NT2/D1 (cell line): ENCODE data around the gene IL12B.
A peak's percentile ranks its signal among the peaks of the same experiment; 100 is the strongest.
"Not testable (repeated sequence)": the region's sequence is repeated elsewhere in the genome, so short reads cannot be mapped to it uniquely, and the experiment has no call there.

Experiments
- DNase-seq: peaks from one replicate; pipeline ENCODE4 v3.0.0-alpha.2; 2011; ENCODE audit warnings: low read depth, low spot score
- H3K27me3 ChIP-seq: 2 replicates; pipeline ENCODE4 v1.6.0; 2011; ENCODE audit warnings: mild to moderate bottlenecking; ENCODE audit not compliant: insufficient read length, insufficient read depth
- H3K36me3 ChIP-seq: 2 replicates; pipeline ENCODE4 v1.6.1; 2011; ENCODE audit warnings: mild to moderate bottlenecking, low read length, mixed read lengths; ENCODE audit not compliant: insufficient read depth, insufficient read length
- H3K4me1 ChIP-seq: 2 replicates; pipeline ENCODE4 v1.5.1; 2011; ENCODE audit not compliant: insufficient read depth, insufficient read length
- H3K4me3 ChIP-seq: 2 replicates; pipeline ENCODE4 v1.5.1; 2011; ENCODE audit warnings: low read depth; ENCODE audit not compliant: insufficient read length
- H3K9ac ChIP-seq: 2 replicates; pipeline ENCODE4 v1.6.0; 2011; ENCODE audit warnings: low read depth; ENCODE audit not compliant: insufficient read length
- H3K9me3 ChIP-seq: 2 replicates; pipeline ENCODE4 v1.5.1; 2011; ENCODE audit warnings: mild to moderate bottlenecking, low read length; ENCODE audit not compliant: insufficient read depth
- SUZ12 ChIP-seq: IDR thresholded peaks from 2 replicates; pipeline ENCODE4 v1.6.1; 2011; ENCODE audit not compliant: insufficient read length, insufficient read depth; ENCODE audit errors: extremely low read depth
- YY1 ChIP-seq: IDR thresholded peaks from 2 replicates; pipeline ENCODE4 v1.6.1; 2011; ENCODE audit not compliant: insufficient read length, insufficient read depth
- ZNF274 ChIP-seq: IDR thresholded peaks from 2 replicates; pipeline ENCODE4 v1.6.1; 2011; ENCODE audit warnings: mild to moderate bottlenecking, low read depth, low read length

IL12B gene

GRCh38 chr5:159330131-159330800 is at the start of gene IL12B:
Gene IL12B (minus strand): TSS chr5:159330487. CDS start chr5:159326782, 3,705 bp downstream.
- no peak for TF ChIP-seq SUZ12
- no peak for TF ChIP-seq ZNF274
- no peak for TF ChIP-seq YY1
- no peak for DNase-seq
- Histone ChIP-seq H3K36me3 (no peaks in the 10 kb centered on the region), H3K4me1 (no peaks in the 10 kb centered on the region), H3K4me3 (peak within 1 kb of the TSS; percentile 51), H3K27me3 (no peaks in the 10 kb centered on the region), H3K9me3 (no peaks in the 10 kb centered on the region), H3K9ac (peak within 1 kb of the TSS; percentile 72)

GRCh38 chr5:159377653-159378052 is 47.4 kb upstream of the IL12B start:
- Histone ChIP-seq H3K9ac (no peak overlapping the region), H3K4me3 (no peak overlapping the region), H3K36me3 (no peaks in the 10 kb centered on the region), H3K4me1 (no peaks in the 10 kb centered on the region), H3K9me3 (peaks cover 19% of the 10 kb centered on the region), H3K27me3 (no peaks in the 10 kb centered on the region)
- no peak for TF ChIP-seq ZNF274
- no peak for TF ChIP-seq YY1
- TF ChIP-seq SUZ12, result no peak
- DNase-seq, result no peak

- H3K9me3 ChIP-seq, DNase-seq, H3K4me1 ChIP-seq, H3K27me3 ChIP-seq, H3K9ac ChIP-seq, H3K36me3 ChIP-seq, H3K4me3 ChIP-seq: not testable (repeated sequence)
Measured at GRCh38 chr5:159367866-159368265, 37.6 kb upstream of the IL12B start.

GRCh38 chr5:159366776-159367175 is 36.5 kb upstream of the IL12B start:
- not testable (repeated sequence) for H3K36me3 ChIP-seq, H3K9me3 ChIP-seq, DNase-seq, H3K27me3 ChIP-seq, H3K4me3 ChIP-seq, H3K9ac ChIP-seq, H3K4me1 ChIP-seq

GRCh38 chr5:159362220-159362619 is 31.9 kb upstream of the IL12B start:
- no peaks in the 10 kb centered on the region for H3K36me3 ChIP-seq
- no peaks in the 10 kb centered on the region; the same call in 1 of the 2 replicates for H3K9me3 ChIP-seq
- H3K4me1 ChIP-seq, result no peaks in the 10 kb centered on the region
- no peak overlapping the region for H3K9ac ChIP-seq
- DNase-seq, result no peak
- no peak for TF ChIP-seq ZNF274
- no peak for TF ChIP-seq YY1
- no peak for TF ChIP-seq SUZ12
- H3K27me3 ChIP-seq, result no peaks in the 10 kb centered on the region
- H3K4me3 ChIP-seq, result no peak overlapping the region

GRCh38 chr5:159359871-159360270 is 29.6 kb upstream of the IL12B start:
- H3K9ac ChIP-seq, H3K27me3 ChIP-seq, H3K4me1 ChIP-seq, H3K36me3 ChIP-seq, H3K4me3 ChIP-seq, H3K9me3 ChIP-seq, DNase-seq: not testable (repeated sequence)

- TF ChIP-seq ZNF274 (no peak), YY1 (no peak), SUZ12 (no peak)
- DNase-seq, result no peak
- Histone ChIP-seq H3K27me3 (no peaks in the 10 kb centered on the region), H3K4me1 (no peaks in the 10 kb centered on the region), H3K4me3 (no peak overlapping the region), H3K9ac (no peak overlapping the region), H3K9me3 (no peaks in the 10 kb centered on the region), H3K36me3 (no peaks in the 10 kb centered on the region)
Measured at GRCh38 chr5:159359408-159359807, 29.1 kb upstream of the IL12B start.

- no peaks in the 10 kb centered on the region for H3K36me3 ChIP-seq
- H3K4me1 ChIP-seq, result no peaks in the 10 kb centered on the region
- no peak for DNase-seq
- TF ChIP-seq SUZ12 (no peak), YY1 (no peak), ZNF274 (no peak)
- no peaks in the 10 kb centered on the region for H3K9me3 ChIP-seq
- no peak overlapping the region for H3K9ac ChIP-seq
- H3K4me3 ChIP-seq, result no peak overlapping the region
- no peaks in the 10 kb centered on the region for H3K27me3 ChIP-seq
Measured at GRCh38 chr5:159353661-159354252, 23.5 kb upstream of the IL12B start.

GRCh38 chr5:159350644-159351043 is 20.4 kb upstream of the IL12B start:
- H3K9me3 ChIP-seq, DNase-seq, H3K4me3 ChIP-seq, H3K4me1 ChIP-seq, H3K9ac ChIP-seq, H3K27me3 ChIP-seq, H3K36me3 ChIP-seq: not testable (repeated sequence)

- not testable (repeated sequence) for H3K4me1 ChIP-seq, H3K36me3 ChIP-seq, DNase-seq, H3K9ac ChIP-seq, H3K4me3 ChIP-seq, H3K27me3 ChIP-seq, H3K9me3 ChIP-seq
Measured at GRCh38 chr5:159350216-159350615, 19.9 kb upstream of the IL12B start.
